Hematopoietic multipotent progenitor cell treated with erythropoietin and hydrocortisone succinate and interleukin-3 and kit ligand, for 8 days (in vitro differentiated cells): ENCODE measurements around the gene SPSB4.

Experiments used
- DNase-seq: peaks from one replicate; pipeline ENCODE4 v3.0.0-alpha.2; 2015

SPSB4 gene

GRCh38 chr3:141122455-141123030 is 71.4 kb downstream of the SPSB4 start:
- DNase-seq, result no peak

GRCh38 chr3:141123677-141124410 is 72.7 kb downstream of the SPSB4 start:
- DNase-seq, result no peak

- no peak for DNase-seq
These were observed 73.6 kb downstream of the SPSB4 start for GRCh38 chr3:141124715-141125114.

- no peak for DNase-seq
These were observed 74.2 kb downstream of the SPSB4 start for GRCh38 chr3:141125351-141125750.

- no peak for DNase-seq
These were observed 75.7 kb downstream of the SPSB4 start for GRCh38 chr3:141126661-141127343.

- DNase-seq, result no peak
These were observed 76.4 kb downstream of the SPSB4 start for GRCh38 chr3:141127344-141128125.

GRCh38 chr3:141128126-141128777 is 77.1 kb downstream of the SPSB4 start:
- DNase-seq, result no peak

GRCh38 chr3:141129049-141129448 is 77.9 kb downstream of the SPSB4 start:
- no peak for DNase-seq

GRCh38 chr3:141129541-141130011 is 78.4 kb downstream of the SPSB4 start:
- no peak for DNase-seq

GRCh38 chr3:141143517-141143916 is 92.4 kb downstream of the SPSB4 start:
- DNase-seq, result no peak

- no peak for DNase-seq
These were observed 95.9 kb downstream of the SPSB4 start for GRCh38 chr3:141146979-141147470.

- DNase-seq, result no peak
These were observed 96.5 kb downstream of the SPSB4 start for GRCh38 chr3:141147657-141148056.

- no peak for DNase-seq
These were observed 97.0 kb downstream of the SPSB4 start for GRCh38 chr3:141148169-141148568.

- DNase-seq, result no peak
These were observed 97.6 kb downstream of the SPSB4 start for GRCh38 chr3:141148770-141149169.

GRCh38 chr3:141150081-141150830 is 99.1 kb downstream of the SPSB4 start:
- no peak for DNase-seq

GRCh38 chr3:141150931-141151330 is 99.8 kb downstream of the SPSB4 start:
- DNase-seq, result no peak

GRCh38 chr3:141151439-141151838 is 100.3 kb downstream of the SPSB4 start:
- no peak for DNase-seq

GRCh38 chr3:141152130-141152529 is 101.0 kb downstream of the SPSB4 start:
- no peak for DNase-seq

GRCh38 chr3:141152801-141153678 is 101.9 kb downstream of the SPSB4 start:
- DNase-seq, result no peak

- no peak for DNase-seq
These were observed 102.5 kb downstream of the SPSB4 start for GRCh38 chr3:141153679-141153966.

GRCh38 chr3:141164852-141165251 is 113.7 kb downstream of the SPSB4 start:
- DNase-seq, result no peak
